Measurements from ENCODE around the gene XPC. TPM values are rescaled to one million over a fixed set of nuclear protein-coding genes. Genes with fewer than 3 reads are reported as not detected.

XPC gene
- total RNA-seq, 1 experiment from 2014 or later: 34.9 TPM

DNA sequence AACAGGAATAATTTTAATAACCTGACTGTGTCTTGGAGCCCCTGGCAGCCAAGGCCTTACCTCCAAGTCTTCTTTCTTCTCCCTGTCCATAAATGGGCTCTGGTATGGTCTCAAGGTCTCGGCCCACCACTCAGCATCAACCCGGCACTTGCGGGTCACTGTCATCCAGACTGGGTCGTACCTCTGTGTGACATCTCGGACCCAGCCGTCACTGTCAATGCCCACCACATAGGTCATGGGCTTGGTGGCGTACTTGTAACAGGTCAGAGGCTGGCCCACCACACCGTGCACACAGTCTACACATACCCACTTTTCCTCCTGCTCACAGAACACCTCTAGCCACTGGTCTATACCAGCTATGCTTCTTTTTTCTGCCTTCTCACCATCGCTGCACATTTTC lies 20.4 kb downstream of the XPC start (continued):
- TF ChIP-seq, protein P1, sequence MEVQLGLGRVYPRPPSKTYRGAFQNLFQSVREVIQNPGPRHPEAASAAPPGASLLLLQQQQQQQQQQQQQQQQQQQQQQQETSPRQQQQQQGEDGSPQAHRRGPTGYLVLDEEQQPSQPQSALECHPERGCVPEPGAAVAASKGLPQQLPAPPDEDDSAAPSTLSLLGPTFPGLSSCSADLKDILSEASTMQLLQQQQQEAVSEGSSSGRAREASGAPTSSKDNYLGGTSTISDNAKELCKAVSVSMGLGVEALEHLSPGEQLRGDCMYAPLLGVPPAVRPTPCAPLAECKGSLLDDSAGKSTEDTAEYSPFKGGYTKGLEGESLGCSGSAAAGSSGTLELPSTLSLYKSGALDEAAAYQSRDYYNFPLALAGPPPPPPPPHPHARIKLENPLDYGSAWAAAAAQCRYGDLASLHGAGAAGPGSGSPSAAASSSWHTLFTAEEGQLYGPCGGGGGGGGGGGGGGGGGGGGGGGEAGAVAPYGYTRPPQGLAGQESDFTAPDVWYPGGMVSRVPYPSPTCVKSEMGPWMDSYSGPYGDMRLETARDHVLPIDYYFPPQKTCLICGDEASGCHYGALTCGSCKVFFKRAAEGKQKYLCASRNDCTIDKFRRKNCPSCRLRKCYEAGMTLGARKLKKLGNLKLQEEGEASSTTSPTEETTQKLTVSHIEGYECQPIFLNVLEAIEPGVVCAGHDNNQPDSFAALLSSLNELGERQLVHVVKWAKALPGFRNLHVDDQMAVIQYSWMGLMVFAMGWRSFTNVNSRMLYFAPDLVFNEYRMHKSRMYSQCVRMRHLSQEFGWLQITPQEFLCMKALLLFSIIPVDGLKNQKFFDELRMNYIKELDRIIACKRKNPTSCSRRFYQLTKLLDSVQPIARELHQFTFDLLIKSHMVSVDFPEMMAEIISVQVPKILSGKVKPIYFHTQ (CRISPR knock-in tag; IDR thresholded peaks at IDR 0.05): no peak
- TF ChIP-seq SMAD3 (CRISPR knock-in tag; IDR thresholded peaks at IDR 0.05; ENCODE audit: borderline replicate concordance) (no peak), FOXJ3 (CRISPR knock-in tag; IDR thresholded peaks at IDR 0.05; ENCODE audit: borderline replicate concordance) (no peak), GTF2I (CRISPR knock-in tag; conservative IDR thresholded peaks at IDR 0.05) (no peak)
- TF ChIP-seq, protein P2, sequence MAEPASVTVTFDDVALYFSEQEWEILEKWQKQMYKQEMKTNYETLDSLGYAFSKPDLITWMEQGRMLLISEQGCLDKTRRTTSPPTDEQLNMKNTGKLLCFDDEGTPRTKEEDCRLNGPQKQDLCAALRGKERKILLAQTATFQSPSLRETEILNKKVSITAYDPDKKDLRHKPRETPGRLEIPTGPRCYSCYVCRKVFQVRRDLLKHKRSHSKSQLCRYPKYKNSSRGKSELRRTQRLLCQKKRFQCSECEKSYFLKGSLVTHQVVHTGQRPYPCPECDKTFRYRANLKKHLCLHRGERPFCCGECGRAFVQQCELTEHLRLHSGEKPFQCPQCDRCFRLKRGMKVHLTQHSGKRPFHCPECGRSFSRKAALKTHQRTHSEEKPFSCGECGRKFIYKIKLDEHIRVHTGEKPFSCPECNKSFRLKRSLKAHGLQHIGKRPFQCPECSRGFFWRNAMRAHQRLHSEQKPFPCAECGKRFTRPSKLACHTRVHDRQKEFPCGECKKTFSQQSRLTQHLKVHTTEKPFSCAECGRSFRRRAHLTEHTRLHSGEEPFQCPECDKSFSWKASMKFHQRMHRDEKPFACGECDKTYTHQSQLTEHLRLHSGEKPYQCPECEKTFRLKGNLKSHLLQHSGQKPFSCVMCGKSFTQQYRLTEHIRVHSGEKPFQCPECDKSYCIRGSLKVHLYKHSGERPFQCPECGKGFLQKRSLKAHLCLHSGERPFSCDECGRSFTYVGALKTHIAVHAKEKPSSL (CRISPR knock-in tag; conservative IDR thresholded peaks at IDR 0.05): no peak
- TF ChIP-seq, protein P3, sequence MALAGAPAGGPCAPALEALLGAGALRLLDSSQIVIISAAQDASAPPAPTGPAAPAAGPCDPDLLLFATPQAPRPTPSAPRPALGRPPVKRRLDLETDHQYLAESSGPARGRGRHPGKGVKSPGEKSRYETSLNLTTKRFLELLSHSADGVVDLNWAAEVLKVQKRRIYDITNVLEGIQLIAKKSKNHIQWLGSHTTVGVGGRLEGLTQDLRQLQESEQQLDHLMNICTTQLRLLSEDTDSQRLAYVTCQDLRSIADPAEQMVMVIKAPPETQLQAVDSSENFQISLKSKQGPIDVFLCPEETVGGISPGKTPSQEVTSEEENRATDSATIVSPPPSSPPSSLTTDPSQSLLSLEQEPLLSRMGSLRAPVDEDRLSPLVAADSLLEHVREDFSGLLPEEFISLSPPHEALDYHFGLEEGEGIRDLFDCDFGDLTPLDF (CRISPR knock-in tag; IDR thresholded peaks at IDR 0.05): no peak
- TF ChIP-seq, protein P4, sequence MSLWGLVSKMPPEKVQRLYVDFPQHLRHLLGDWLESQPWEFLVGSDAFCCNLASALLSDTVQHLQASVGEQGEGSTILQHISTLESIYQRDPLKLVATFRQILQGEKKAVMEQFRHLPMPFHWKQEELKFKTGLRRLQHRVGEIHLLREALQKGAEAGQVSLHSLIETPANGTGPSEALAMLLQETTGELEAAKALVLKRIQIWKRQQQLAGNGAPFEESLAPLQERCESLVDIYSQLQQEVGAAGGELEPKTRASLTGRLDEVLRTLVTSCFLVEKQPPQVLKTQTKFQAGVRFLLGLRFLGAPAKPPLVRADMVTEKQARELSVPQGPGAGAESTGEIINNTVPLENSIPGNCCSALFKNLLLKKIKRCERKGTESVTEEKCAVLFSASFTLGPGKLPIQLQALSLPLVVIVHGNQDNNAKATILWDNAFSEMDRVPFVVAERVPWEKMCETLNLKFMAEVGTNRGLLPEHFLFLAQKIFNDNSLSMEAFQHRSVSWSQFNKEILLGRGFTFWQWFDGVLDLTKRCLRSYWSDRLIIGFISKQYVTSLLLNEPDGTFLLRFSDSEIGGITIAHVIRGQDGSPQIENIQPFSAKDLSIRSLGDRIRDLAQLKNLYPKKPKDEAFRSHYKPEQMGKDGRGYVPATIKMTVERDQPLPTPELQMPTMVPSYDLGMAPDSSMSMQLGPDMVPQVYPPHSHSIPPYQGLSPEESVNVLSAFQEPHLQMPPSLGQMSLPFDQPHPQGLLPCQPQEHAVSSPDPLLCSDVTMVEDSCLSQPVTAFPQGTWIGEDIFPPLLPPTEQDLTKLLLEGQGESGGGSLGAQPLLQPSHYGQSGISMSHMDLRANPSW (CRISPR knock-in tag; conservative IDR thresholded peaks at IDR 0.05; ENCODE audit: low read depth): no peak
- TF ChIP-seq, protein P5, sequence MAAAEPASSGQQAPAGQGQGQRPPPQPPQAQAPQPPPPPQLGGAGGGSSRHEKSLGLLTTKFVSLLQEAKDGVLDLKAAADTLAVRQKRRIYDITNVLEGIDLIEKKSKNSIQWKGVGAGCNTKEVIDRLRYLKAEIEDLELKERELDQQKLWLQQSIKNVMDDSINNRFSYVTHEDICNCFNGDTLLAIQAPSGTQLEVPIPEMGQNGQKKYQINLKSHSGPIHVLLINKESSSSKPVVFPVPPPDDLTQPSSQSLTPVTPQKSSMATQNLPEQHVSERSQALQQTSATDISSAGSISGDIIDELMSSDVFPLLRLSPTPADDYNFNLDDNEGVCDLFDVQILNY (CRISPR knock-in tag; IDR thresholded peaks at IDR 0.05): no peak
- TF ChIP-seq, protein P6, sequence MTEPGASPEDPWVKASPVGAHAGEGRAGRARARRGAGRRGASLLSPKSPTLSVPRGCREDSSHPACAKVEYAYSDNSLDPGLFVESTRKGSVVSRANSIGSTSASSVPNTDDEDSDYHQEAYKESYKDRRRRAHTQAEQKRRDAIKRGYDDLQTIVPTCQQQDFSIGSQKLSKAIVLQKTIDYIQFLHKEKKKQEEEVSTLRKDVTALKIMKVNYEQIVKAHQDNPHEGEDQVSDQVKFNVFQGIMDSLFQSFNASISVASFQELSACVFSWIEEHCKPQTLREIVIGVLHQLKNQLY (CRISPR knock-in tag; IDR thresholded peaks at IDR 0.05): no peak

DNA sequence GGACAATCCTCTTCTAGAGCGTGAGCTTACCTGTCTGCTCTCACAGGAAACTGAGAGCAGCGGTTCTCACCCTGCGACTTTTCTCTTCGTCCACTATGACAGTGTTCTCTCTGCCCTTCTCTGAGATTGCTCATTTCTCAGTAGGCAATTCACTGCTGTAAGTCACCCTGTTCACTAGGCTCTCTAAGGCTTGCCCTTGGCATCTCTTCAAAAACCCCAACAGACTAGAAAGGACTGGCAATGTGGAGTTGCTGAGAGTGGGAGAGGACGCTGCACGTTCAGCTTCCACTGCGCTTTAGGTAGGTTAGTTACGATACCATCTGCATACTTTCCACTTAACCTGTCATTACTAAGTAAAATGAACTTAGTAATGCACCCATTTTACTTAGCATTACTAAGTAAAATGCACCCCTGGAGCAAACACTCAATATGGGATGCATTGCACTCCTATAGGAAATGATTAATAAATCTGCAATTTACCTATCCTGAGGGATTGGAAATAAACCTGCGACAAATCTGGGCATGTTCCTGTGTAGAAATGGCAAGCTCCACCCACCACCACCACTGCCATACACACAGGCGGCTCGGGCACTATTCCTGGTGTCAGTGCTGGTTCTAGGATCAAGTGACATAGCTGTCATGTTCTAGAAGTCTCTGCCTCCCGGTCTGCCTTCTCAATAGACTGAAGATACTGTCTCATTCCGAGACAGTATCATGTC lies 21.4 kb downstream of the XPC start:
- peaks cover 13% of the 10 kb centered on the region for H3K9me3 Mint-ChIP-seq
- DNase-seq (ENCODE audit: low spot score) (no peak), ATAC-seq (no peak)
- CTCF ChIA-PET: interaction anchor here (1.3 kb wide), 1 partner anchor 46 kb away, joined by 4 read pairs; no protein-coding TSS in a partner anchor
- no peak overlapping the region for H3K4me3 Mint-ChIP-seq
- H3K36me3 Mint-ChIP-seq: peaks cover 66% of the 10 kb centered on the region
- POLR2A ChIA-PET: no interaction called here
- no peaks in the 10 kb centered on the region for H3K27me3 Mint-ChIP-seq (ENCODE audit: low read depth)
- TF ChIP-seq ZNF121 (CRISPR knock-in tag; IDR thresholded peaks at IDR 0.05): no peak
- TF ChIP-seq, protein P3 (CRISPR knock-in tag; IDR thresholded peaks at IDR 0.05): no peak
- TF ChIP-seq, protein P5 (CRISPR knock-in tag; IDR thresholded peaks at IDR 0.05): no peak
- H3K27ac Mint-ChIP-seq: no peak overlapping the region
- H3K4me1 Mint-ChIP-seq: no peaks in the 10 kb centered on the region; the same call in 1 of the 2 replicates

All from WTC11 (cell line).